ENCODE measurements around the gene QKI.

GRCh38 chr6:163429858-163430448 is 15.4 kb downstream of the QKI start:
- TF ChIP-seq CTCF (conservative IDR thresholded peaks at IDR 0.05; ENCODE audit: low read depth, low read length) (no peak), EZH2phosphoT487 (IDR thresholded peaks at IDR 0.05; ENCODE audit: borderline replicate concordance, low read length) (no peak)

Measured in PC-3 (cell line).